ENCODE results near the gene MME.
"Not testable (repeated sequence)": the region's sequence is repeated elsewhere in the genome, so short reads cannot be mapped to it uniquely, and the experiment has no call there.

MME gene

GRCh38 chr3:155086051-155086450 is 5.9 kb downstream of the MME start:
- DNase-seq, result no peak

GRCh38 chr3:155088706-155089345 is 8.7 kb downstream of the MME start:
- DNase-seq, result no peak

- no peak for DNase-seq
Observed at GRCh38 chr3:155089495-155089894, 9.4 kb downstream of the MME start.

- DNase-seq, result no peak
Observed at GRCh38 chr3:155093261-155093660, 13.1 kb downstream of the MME start.

GRCh38 chr3:155096303-155097008 is 16.3 kb downstream of the MME start:
- no peak for DNase-seq

GRCh38 chr3:155097009-155097349 is 16.9 kb downstream of the MME start:
- DNase-seq, result no peak

GRCh38 chr3:155101398-155101797 is 21.3 kb downstream of the MME start:
- no peak for DNase-seq

GRCh38 chr3:155102329-155102728 is 22.2 kb downstream of the MME start:
- no peak for DNase-seq

- no peak for DNase-seq
Observed at GRCh38 chr3:155103686-155104085, 23.6 kb downstream of the MME start.

- no peak for DNase-seq
Observed at GRCh38 chr3:155106119-155106518, 26.0 kb downstream of the MME start.

- DNase-seq, result no peak
Observed at GRCh38 chr3:155110022-155110421, 29.9 kb downstream of the MME start.

GRCh38 chr3:155110996-155111901 is 31.1 kb downstream of the MME start:
- no peak for DNase-seq

GRCh38 chr3:155111971-155112370 is 31.9 kb downstream of the MME start:
- DNase-seq, result no peak

GRCh38 chr3:155112661-155113389 is 32.7 kb downstream of the MME start:
- DNase-seq, result no peak

GRCh38 chr3:155124745-155125144 is 44.6 kb downstream of the MME start:
- DNase-seq, result not testable (repeated sequence)

- no peak for DNase-seq
Observed at GRCh38 chr3:155129396-155129795, 49.3 kb downstream of the MME start.

- DNase-seq, result no peak
Observed at GRCh38 chr3:155130001-155130400, 49.9 kb downstream of the MME start.

GRCh38 chr3:155131104-155131503 is 51.0 kb downstream of the MME start:
- no peak for DNase-seq

- not testable (repeated sequence) for DNase-seq
Observed at GRCh38 chr3:155134311-155134710, 54.2 kb downstream of the MME start.

- DNase-seq, result no peak
Observed at GRCh38 chr3:155135003-155135402, 54.9 kb downstream of the MME start.

- DNase-seq, result no peak
Observed at GRCh38 chr3:155138677-155139076, 58.6 kb downstream of the MME start.

- DNase-seq, result no peak
Observed at GRCh38 chr3:155147588-155147987, 67.5 kb downstream of the MME start.

GRCh38 chr3:155149494-155149893 is 69.4 kb downstream of the MME start:
- no peak for DNase-seq

Data from CD4-positive, alpha-beta T cell treated with Interferon gamma for 1 hour (primary cell).